NCI-H2196 (cell line): Measurements from ENCODE around the gene HPSE2.
"Not testable (repeated sequence)": the region's sequence is repeated elsewhere in the genome, so short reads cannot be mapped to it uniquely, and the experiment has no call there.

ENCODE experiments used
- DNase-seq: peaks from one replicate; lab custom pipeline; 2025; ENCODE audit not compliant: unreplicated experiment; lab: John Stamatoyannopoulos, UW

Gene HPSE2

DNA sequence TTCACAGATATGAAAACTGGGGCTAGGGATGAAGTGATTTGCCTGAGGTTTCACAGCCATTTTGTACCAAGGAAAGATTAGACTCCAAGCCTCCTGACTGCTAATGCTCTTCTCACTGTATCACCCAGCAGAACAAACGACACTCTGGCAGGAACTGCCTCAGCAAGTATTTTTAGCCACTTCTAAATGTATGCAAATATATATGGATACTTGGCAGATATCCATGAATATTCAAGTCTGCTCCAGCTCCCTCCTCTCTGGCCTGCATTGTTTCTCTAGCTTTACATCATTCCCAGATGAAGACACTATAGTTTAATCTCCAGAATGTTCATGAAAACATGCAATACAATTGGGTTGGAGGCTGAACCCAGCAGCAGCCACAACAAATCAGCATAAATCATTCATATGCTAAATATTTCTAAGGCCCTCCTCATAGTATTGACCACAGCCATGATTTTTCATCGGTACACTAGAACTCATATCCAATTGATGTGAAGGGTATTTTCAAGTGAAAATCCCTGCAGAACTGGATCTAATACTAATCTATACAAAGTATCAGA lies 65.5 kb downstream of the HPSE2 start:
- DNase-seq, result no peak

DNA sequence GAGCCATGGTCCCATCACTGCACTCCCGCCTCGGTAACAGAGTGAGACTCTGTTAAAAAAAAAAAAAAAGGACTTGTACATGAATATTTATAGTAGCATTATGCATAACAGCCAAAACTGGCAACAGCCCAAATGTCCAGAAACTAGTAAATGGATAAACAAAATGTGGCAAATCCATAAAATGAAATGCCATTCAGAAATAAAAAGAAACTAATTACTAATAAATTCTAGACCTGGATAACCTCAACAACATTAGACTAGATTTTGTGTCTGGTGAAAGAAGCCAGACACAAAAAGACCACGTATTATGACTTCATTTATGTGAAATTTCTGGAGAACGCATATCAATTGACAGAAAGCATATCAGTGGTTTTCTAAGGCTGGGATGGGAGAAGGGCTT lies 74.5 kb downstream of the HPSE2 start:
- no peak for DNase-seq

DNA sequence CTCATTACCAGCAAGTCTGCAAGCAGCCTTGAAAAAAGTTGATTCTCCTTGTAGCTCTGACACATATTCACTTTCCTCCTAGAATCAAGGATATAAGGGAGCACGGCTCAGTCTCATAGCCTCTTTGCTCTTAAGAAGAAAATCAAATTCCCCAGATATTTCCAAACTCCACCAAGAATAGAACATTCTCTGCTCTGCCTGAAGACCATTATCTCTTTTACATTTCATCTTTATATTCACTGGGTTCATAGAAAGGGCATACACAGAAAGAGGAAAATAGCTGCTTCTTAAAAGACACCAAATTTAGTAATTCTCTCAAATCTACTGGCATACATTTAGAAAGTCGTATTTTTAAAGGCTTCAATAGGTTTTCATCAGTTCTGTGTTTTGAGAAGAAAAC lies 92.0 kb downstream of the HPSE2 start:
- no peak for DNase-seq

DNA sequence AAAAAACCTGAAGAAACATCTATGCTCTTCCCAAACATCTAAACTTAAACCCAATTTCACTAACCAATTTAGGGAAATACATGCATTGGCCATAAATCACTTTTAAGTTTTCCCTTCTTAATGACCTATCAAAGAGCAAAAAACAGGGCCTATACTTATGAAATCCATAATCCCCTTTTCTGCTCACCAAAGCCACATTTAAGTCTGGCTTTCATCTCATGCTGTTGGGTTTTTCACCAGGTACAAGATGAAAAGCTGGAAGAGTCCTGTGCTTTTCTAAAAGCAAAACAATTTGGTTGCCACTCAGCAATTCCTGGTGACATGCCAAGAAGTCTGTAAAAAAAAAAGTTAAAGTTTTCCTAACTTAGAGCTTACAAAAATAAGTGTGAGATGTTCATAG lies 92.6 kb downstream of the HPSE2 start:
- no peak for DNase-seq

DNA sequence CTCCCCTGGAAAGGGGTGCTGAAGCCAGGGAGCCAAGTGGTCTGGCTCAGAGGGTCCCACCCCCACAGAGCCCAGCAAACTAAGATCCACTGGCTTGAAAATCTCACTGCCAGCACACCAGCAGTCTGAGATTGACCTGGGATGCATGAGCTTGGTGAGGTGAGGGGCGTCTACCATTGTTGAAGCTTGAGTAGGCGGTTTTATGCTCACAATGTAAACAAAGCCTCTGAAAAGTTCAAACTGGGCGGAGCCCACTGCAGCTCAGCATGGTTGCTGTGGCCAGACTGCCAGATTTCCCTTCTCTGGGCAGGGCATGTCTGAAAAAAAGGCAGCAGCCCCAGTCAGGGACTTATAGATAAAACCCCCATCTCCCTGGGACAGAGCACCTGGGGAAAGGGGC lies 102.8 kb downstream of the HPSE2 start:
- not testable (repeated sequence) for DNase-seq

DNA sequence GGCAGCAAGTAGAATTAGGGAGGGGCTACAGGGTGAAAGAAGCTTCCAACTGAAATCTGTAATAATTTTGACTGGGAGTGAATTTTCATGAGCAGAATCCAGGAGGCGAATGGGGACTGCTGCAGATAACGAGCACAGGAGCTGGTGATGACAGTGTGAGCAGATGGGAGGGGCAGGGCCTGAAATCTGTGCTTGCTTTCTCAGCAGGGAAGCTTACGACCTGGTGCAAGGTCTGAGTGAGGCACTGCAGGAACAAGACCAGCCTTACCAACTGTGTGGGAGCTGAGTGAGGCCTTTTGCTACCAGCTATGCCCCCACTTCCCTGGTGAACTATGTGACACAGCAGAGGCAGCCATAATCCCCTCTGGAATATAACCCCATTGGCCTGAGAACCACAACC lies 109.8 kb downstream of the HPSE2 start:
- DNase-seq, result no peak

DNA sequence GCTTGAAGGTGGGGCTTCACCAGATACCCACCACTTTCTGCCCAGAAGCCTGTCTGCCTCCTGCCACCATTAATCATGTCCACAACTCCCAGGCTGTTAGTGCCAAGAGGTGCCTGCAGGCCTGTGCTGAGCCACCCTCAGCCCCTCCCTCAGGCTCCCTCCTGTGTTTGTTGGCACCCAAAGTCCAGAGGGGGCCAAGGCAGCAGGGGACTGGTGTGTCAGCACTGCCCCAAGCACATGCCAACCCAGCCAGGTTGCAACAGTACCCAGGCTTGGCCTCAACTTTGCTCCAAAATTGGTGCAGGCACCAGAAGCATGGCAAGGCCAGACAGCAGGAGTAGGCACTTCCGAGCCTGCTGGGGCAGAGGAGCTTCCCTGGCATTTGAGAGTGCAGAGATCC lies 111.3 kb downstream of the HPSE2 start:
- DNase-seq, result no peak

DNA sequence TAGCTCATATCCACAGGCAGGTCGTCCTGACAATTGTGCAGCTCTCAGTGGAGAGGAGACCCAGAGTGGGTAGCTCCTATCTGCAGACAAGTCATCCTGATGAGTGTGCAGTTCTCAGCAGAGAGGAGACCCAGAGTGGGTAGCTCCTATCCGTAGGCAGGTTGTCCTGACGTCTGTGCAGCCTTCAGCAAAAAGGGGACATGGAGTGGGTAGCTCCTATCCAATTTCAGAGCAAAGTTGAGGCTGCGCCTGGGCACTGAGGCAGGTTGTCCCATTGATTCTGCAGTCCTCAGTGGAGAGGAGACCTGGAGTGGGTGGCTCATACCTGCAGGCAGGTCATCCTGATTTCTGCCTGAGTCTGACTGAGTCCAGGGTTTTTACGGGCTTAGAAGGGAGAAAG lies 111.8 kb downstream of the HPSE2 start:
- DNase-seq, result no peak

DNA sequence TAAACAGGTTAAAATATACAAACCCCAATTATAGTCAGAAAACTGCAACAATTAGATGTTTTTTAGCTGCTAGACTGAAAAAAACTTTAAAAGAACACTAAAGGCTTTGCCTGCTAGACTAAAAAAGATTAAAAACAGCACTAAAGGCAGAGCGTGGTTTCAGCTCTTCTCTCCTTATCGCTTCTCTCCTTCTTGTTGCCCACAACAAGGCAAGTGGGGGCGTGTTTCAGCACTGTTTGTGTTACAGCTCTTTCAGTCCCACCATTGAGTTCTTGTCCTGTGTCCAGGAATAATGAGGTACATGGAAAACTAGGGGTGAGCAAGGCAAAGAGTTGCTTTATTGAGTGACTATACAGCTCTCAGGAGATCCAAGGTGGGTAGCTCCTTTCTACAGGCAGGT lies 112.3 kb downstream of the HPSE2 start:
- no peak for DNase-seq

DNA sequence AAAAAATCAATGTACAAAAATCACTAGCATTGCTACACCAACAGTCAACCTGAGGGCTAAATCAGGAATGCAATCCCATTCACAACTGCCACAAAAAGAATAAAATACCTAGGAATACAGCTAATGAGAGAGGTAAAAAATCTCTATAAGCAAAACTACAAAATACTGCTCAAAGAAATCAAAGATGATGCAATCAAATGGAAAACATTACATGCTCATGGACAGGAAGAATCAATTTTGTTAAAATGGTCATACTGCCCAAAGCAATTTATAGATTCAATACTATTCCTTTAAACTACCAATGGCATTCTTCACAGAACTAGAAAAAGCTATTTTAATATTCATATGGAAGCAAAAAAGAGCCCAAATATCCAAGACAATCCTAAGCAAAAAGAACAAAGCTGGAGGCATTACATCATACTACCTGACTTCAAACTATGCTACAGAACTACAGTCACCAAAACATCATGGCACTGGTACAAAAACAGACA lies 116.3 kb downstream of the HPSE2 start:
- DNase-seq, result no peak

DNA sequence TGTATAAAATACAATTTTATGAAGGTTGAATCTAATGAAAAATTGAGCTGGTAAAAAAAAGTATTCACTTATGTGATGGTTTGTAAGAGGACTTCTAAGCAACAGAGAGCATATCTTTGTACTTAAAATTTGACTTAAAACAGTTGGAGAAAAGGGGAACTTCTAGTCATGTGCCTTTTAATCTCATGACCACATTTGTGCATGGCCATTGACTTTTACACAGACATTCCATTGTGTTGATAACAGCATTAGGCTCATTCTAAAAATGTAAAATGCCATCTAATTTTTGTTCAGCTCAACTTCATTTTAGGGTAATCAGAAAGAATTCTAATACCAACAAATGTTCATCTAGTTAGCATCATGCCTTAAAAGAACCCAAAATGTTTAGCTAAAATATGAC lies 119.9 kb downstream of the HPSE2 start:
- DNase-seq, result no peak

DNA sequence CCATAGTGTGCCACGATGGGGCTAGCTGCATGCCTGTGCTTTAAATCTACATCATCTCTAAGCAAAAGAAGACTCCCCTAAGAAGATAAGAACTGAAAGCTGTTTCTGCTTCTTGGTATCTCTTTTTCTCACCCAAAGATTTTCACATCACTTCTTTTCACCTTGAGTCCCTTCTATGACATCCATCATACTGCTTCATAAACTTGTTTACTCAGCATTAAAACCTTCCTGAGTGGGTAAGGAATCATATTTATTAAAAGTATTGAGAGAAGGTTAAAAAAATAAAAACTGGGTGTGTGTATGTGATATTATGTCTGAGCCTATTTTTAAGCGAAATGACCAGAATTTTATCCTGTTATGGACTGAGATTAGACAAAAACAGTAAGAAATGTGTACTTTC lies 150.3 kb downstream of the HPSE2 start:
- no peak for DNase-seq

DNA sequence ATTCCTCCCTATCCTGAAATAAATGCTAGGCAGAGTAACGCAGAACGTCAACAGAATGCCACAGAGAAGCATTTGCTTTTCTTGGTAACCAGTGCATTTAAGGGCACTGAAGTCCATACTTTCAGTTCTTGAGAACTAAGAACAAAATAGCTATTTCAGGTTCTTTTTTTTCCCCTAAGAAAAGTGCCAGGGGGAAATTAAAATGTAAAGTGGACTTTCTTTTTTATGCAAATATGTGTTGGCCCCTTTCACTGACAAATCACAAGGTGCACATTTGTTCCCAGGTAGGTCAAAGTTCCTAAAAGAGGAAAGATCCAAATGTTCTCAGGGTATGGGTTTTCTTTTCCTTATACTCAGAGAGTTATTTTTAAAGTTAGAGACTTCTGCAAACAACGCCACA lies 151.5 kb downstream of the HPSE2 start:
- no peak for DNase-seq

DNA sequence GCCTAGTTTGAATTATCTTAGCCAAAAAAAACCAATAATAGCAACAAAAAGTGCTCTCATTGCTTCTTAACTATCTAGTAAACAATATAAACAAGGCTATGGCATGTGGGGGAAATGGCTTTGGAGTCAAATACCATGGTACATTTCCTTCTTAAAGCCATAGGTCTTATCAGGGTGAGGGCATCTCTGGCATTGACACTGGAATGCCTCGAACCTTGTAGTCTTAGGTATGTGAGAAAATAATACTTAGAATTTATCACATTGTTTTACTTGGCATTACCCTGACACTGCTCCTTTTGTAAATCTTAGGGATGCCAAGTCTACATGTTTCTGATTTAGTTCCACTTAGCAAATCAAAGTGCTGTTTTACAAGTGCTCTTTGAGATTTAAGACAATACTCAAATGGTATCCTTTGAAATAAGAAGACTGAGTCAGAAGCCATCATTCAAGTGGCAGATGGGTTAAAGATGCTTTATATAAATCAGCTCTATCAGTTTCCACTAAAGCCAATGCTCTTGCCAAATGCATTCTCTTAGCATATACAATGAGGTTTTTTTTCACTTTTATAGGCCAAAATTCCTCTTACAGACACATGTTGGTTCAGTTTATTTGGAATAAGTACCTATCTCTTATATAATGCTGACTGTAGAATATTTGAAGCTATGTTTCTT lies 155.2 kb downstream of the HPSE2 start:
- DNase-seq, result no peak

DNA sequence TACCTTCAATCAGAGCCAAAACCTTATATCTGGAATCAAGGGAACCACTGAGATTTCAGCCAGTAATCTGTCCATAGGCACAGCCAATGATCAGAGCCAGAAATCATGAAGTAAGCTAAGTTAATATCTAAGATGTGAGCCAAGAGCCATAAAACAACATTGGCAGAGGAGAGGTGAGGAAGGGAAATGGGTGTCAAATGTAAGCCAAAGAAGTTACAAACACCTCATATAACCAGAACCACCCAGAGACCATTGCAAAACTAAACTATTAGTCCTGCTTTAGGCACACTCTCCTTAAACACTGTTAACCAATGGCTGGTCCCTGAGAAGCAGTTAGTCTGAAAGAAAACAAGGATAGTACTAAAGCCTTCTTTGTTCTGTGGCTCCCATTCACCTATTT lies 173.1 kb downstream of the HPSE2 start:
- DNase-seq, result no peak

DNA sequence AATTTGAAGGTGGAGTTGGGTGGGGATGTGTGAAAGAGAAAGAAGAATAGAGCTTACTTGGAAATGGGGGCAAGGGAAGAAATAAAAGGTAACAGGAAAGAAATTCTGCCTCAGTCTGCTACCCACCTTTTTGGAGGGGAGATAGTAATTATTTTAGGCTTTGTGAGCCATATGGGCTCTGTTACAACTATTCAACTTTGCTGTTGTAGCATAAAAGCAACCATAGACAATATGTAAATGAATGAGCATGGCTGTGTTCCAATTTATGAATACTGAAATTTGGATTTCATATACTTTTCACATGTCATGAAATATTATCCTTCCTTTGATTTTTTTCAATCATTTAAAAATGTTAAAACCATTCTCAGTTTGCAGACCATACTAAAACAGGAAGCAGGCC lies 176.9 kb downstream of the HPSE2 start:
- no peak for DNase-seq

DNA sequence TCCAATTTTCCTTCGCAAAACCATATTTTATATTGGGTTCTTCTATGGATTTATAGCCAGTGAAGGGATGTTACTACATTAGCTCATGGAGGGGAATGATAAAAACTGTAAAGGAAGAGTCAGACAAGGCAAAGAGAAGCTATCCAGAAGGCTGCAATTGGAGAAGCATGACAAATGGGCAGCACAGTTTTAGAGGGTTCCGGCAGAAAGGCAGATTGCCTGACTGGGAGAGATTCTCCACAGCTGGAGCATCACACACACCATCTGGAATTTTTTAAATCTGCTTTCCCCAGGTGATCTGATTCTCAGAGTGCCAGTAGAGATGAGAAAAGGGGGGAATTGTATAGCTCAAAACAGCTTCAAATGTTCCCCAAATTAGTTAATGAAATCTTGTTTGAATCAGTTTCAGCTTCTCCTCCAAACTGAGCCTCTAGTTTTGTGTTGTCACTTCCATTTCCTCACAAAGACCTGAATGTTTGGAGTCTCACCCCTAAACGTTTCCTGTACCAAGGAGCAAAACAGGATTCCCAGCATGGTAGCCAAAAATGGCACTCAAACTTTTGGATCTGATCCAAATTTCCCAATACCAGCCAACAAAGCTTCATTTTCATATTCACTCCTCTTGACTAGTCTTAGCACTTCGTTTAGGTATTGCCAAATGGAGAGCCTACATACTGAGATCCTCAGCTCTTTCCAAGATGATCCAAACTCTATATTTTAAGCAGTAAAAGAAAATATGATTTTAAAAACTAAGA lies 177.5 kb downstream of the HPSE2 start:
- DNase-seq, result no peak

DNA sequence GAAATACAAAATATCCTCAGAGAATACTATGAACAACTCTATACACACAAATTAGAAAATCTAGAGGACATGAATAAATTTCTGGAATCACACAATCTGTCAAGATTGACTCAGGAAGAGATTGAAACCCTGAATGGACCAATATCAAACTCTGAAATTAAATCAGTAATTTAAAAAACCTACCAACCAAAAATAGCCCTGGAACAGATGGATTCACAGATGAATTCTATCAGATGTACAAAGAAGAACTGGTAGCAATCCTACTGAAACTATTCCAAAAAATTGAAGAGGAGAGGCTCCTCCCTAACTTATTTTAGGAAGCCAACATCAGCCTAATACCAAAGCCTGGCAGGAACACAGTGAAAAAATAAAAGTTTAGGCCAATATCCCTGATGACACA lies 190.0 kb downstream of the HPSE2 start:
- DNase-seq, result no peak

DNA sequence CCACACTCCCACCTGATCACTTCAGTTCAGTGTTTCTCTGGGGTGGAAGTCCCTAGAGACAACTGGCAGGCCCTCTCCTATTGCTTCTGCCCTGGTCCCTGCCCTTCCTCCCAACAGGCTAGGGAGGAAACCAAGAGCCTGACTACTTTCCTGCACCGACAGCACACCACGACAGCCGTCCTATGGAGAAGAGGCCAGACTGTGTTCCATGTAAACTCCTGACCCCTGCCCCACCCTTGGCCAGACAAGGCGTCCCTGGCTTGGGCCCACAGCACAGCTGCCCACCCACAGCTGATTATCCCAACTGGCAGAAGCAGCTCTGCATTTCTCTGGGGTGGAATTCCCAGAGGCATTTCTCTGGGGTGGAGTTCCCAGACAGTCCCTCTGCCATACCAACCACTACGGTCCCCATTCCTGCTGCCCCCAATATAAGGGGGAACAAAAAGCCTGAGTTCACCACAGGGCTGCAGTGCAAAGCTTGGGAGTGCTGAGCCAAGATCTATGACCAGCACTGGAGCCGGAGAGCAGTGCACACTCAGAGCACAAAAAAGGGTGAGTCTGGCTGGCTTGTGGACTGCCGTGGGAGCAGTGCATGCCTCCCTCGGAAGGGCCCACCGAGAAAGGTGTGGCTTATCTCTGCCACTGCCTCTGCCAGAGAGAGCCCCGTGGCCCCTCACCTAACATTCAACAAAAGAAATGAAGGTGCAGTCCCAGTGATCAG lies 193.4 kb downstream of the HPSE2 start:
- DNase-seq, result no peak

DNA sequence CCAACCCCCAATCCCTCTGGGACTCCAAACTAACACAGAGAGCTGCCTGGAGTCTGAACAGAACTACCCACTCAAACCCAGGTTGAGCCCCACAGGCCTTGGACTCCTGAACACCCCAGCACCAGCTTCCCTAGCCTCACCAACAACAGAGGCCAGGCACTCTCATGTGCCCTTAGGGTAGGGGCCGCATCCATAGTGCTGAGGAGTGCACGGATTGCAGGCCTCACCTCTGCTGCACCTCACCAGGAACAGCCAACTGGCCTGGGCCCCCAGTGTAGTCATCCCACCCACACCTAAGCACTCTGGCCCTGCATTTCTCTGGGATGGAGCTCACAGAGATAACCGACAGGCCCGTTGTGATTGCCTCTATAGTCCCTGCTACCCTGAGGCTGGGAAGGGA lies 194.2 kb downstream of the HPSE2 start:
- DNase-seq, result no peak

DNA sequence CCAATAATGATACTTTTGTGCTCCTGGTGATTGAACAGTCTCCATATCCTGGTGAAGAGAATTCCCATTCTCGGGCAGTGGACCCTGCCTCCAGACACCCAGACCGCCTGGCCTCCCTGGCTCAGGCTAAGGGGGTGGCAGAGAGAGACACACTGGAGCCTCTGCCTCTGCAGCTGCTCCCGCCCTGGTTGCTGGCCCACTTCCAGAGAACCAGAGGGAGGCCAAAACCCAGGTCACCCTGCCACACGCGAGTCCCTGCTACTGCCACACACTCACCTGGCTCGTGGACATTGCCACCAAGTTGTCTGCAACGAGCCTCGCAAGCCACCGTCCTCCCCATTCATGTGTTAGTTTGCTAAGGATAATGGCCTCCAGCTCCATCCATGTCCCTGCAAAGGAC lies 221.8 kb downstream of the HPSE2 start:
- no peak for DNase-seq

DNA sequence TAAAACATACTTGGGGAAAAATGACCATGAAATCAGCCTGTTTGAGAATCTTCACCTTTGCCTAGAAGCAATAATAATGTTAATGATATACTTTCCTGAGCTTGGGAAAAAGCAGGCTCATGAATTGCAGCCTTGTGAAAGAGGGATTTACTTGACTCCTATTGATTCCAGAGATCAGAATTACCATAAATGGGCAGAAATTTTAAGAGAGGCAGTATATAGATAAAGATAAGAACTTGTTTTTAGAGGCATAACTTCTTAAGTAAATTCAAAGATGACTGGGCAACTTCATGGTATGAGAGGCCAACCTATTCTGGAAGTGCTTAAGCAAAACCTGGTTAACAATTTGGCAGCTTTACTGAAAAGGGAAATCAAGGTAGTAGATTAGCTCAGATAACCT lies 225.4 kb downstream of the HPSE2 start:
- no peak for DNase-seq
